Erythroblast (primary cell): ENCODE measurements around the gene EDEM2.

Source experiments
- GATA1 ChIP-seq: IDR thresholded peaks from 2 replicates; pipeline ENCODE4 v1.6.1; 2011; ENCODE audit warnings: low read depth, mild to moderate bottlenecking, control low read depth, low read length, moderate library complexity
- POLR2A ChIP-seq: IDR thresholded peaks from 2 replicates; pipeline ENCODE4 v1.6.1; 2011; ENCODE audit warnings: mild to moderate bottlenecking, low read length

DNA sequence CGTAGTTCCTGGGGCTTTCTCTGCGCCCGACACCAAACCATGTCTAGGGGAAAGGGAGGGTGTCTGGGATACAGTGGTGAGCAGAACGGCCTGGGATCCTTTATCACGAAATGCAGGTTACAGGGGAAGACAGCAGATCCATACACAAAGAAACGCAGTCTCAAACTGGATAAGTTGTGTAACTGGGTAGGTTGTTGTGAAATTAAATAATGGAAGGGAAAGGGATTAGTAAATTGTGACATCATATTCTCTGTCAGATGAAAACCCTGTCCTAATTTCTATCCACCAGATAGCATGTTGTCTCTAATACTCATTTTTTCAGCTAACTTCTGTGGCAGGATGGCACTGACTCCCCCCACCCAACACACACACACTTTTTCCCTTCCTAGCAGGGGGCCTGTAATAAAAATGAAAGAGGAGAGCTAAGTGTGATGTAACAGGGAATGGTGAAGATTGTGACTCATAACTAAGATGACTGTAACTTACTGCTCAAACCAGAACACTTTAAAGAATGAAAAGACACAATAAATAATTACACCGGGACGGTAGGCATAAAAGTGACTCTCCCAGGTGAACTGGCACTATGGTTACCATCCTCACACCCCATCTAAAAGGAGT, 53.8 kb downstream of the EDEM2 start:
- no peak for TF ChIP-seq POLR2A
- TF ChIP-seq GATA1, result no peak
